Measurements from ENCODE around the gene KRT86. TPM values are rescaled to one million over a fixed set of nuclear protein-coding genes. Genes with fewer than 3 reads are reported as not detected.

Gene KRT86
- polyA plus RNA-seq (ENCODE audit: insufficient read length in 4 of 4): under 1 TPM in 2 of 4 donors, not detected in 2; 0.08 to 0.25 TPM

- no peak for DNase-seq (ENCODE audit: low read depth in 4 of 4, low spot score in 2 of 4)
Observed at GRCh38 chr12:52274521-52275120, at the start of gene KRT86. KRT86 (plus strand) TSS chr12:52274645; CDS start chr12:52301917, 27,272 bp downstream.

GRCh38 chr12:52225752-52226151 lies 48.7 kb upstream of the KRT86 start:
- DNase-seq (ENCODE audit: low read depth in 4 of 4, low spot score in 2 of 4): no peak

GRCh38 chr12:52226446-52226845 lies 48.0 kb upstream of the KRT86 start:
- DNase-seq (ENCODE audit: low read depth in 4 of 4, low spot score in 2 of 4): no peak

DNA sequence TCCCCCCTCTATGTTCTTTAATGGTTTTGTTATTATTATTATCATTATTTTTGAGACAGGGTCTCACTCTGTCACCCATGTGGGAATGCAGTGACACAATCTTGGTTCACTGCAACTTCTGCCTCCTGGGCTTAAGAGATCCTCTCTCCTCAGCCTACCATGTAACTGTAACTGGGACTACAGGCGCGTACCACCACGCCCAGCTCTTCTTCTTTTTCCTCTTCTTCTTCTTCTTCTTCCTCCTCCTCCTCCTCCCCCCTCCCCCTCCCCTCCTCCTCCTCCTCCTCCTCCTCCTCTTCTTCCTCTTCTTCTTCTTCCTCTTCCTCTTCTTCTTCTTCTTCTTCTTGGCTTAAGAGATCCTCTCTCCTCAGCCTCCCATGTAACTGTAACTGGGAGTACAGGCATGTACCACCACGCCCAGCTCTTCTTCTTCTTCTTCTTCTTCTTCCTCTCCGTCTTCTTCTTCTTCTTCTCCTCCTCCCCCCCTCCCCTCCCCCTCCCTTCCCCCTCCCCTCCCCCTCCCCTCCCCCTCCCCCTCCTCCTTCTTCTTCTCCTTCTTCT lies 46.8 kb upstream of the KRT86 start:
- no peak for DNase-seq (ENCODE audit: low read depth in 4 of 4, low spot score in 2 of 4)

DNA sequence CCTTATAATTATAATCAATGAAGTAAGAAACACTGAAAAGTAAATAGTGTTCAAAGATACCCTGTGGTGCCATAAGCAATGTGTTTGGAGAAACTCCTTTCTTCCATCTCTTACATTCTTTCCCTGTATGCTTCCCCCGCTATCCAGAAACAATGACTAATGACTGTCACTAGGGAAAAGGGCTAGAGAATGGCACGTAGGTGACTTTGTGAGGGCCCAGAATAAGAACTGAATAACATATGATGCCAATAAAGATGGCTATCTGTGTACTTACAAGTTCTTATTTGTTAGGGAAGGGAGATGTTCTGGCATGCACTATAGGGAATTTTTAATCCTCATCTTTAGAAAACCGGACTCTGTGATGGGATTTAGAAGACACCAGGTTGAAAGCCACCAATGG lies 46.1 kb upstream of the KRT86 start:
- DNase-seq (ENCODE audit: low read depth in 4 of 4, low spot score in 2 of 4): no peak

GRCh38 chr12:52228931-52229330 lies 45.5 kb upstream of the KRT86 start:
- no peak for DNase-seq (ENCODE audit: low read depth in 4 of 4, low spot score in 2 of 4)

DNA sequence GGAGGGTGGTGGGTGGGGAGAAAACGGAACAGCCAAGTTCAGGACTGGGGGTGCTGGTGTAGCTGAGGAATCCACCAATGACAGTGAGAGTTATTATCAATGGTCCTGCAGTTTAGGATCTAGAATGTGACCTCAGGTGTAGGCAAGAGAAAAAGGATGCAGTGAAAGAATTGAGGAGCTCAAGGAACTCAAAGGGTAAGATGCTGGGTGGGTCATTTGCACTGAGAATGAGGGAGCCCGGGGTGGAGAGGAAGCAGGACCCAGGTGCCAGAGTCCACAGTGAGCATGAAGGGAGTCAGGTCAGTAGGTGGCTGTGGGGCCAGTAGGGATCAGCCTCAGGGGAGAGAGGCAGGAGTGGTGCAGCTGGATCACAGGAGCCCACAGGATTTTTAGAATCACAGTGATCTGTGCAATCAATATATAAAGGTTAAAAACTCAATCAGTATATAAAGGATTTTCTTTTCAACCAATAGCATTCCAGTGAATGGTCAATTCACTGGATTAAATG lies 44.6 kb upstream of the KRT86 start:
- DNase-seq (ENCODE audit: low read depth in 4 of 4, low spot score in 2 of 4): no peak

DNA sequence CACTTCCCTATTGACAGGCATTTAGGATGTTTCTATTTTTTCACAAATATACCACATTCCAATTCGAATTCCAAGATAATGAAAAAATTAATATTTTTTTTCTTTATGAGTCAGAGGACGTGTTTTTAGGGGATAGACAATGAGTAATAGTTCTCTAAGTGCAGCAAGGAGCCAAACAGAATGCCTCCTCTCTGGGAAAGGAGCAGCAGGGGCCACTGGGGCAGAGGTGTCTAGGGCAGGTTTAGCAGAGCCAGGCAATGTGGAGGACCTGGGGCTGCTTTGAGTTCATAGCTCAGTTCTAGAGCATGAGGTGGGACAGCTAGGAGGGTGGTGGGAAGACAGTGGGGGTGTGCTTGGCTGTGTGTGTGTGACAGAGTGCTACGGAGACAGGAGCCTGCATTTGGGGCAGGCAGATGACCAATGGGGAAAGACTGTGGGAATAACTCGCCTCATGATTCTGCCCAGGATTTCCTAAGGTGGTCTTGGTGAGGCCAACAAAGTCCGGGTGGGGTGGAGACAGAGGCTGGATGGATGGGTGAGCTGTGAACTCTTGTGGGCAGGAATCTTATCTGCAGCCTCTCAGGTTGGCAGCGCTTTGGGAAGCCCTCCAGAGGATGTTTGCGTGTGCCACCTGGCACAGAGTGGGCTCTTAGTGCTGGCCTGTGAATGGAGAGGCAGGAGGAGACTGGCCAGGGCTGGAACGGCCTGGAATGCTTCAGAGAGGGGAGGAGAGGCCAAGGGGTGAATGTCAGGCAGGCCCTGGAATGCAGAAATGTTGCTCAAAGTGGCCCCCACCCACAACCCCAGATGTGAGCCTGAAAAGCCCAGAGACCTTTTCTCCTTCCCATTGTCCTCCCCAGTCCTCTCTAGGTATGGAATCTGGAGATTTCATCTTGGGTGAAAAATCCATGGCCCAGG lies 43.8 kb upstream of the KRT86 start:
- no peak for DNase-seq (ENCODE audit: low read depth in 4 of 4, low spot score in 2 of 4)

- DNase-seq (ENCODE audit: low read depth in 4 of 4, low spot score in 2 of 4): no peak
Observed at GRCh38 chr12:52231305-52232202, 42.9 kb upstream of the KRT86 start.

GRCh38 chr12:52232203-52232673 lies 42.2 kb upstream of the KRT86 start:
- no peak for DNase-seq (ENCODE audit: low read depth in 4 of 4, low spot score in 2 of 4)

DNA sequence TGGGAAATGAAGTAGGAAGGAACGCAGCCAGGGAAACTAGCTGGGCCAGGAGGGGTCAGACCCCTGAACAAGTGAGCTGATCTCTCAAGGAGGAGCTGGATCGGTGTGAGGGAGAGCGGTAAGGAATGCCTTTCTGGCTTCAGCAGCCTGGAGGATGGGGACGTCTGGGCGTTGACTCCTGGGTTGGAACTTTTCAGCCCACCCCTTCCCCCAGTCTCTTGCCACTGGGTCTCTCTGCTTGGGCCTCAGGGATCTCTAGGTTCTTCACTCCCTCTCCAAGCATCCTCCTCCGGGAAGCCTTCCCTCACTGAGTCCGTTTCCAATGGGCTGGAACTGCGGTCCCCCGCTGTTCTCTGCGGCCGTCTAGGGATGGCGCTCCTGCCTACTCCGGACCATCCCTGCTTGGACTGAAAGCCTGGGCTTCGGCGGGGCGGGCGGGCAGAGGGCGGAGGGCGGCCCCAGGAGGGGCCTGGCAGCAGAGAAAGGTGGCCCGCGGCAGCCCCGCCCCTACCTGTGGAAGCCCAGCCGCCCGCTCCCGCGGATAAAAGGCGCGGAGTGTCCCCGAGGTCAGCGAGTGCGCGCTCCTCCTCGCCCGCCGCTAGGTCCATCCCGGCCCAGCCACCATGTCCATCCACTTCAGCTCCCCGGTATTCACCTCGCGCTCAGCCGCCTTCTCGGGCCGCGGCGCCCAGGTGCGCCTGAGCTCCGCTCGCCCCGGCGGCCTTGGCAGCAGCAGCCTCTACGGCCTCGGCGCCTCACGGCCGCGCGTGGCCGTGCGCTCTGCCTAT lies 41.6 kb upstream of the KRT86 start, which contains the start of gene KRT7:
TSS of gene KRT7 (plus strand) at position 570 of the 788 bp plus-strand sequence. CDS start at position 624, 54 bp downstream.
- no peak for DNase-seq (ENCODE audit: low read depth in 4 of 4, low spot score in 2 of 4)

GRCh38 chr12:52233462-52234207 lies 40.8 kb upstream of the KRT86 start:
- no peak for DNase-seq (ENCODE audit: low read depth in 4 of 4, low spot score in 2 of 4)

- no peak for DNase-seq (ENCODE audit: low read depth in 4 of 4, low spot score in 2 of 4)
Observed at GRCh38 chr12:52234223-52234810, 40.1 kb upstream of the KRT86 start.

DNA sequence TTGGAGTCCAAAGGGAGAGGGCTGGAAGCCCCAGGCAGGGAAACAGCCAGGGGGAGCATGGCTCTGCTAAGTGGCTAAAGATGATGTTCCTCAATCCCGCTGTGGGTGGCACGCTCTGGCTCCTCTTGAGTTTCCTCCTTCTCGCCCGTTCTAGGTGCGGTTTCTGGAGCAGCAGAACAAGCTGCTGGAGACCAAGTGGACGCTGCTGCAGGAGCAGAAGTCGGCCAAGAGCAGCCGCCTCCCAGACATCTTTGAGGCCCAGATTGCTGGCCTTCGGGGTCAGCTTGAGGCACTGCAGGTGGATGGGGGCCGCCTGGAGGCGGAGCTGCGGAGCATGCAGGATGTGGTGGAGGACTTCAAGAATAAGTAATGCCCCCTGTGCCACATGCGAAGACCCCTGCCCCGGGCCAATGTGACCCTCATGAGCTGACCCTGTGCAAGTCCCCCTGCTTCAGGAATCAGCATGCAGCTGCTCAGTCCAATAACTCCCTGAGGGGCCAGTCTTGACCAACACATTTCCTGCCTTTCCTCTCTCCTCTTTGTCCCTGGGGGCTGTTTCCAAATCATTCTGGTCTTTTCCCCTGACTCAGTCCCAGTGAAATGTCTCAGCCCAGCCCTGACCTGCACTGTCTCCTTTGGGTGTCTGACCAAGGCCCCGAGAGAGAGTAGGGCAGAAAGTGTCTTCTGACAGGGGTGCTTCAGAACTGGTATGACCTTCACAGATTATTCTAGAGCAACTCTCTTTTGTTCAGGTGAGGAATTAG lies 39.3 kb upstream of the KRT86 start:
- no peak for DNase-seq (ENCODE audit: low read depth in 4 of 4, low spot score in 2 of 4)

GRCh38 chr12:52235822-52236361 lies 38.6 kb upstream of the KRT86 start:
- DNase-seq (ENCODE audit: low read depth in 4 of 4, low spot score in 2 of 4): no peak

- DNase-seq (ENCODE audit: low read depth in 4 of 4, low spot score in 2 of 4): no peak
Observed at GRCh38 chr12:52236386-52237050, 37.9 kb upstream of the KRT86 start.
